ENCODE results near the gene ARHGEF28.

The ARHGEF28 gene

GRCh38 chr5:73777192-73777591 is 151.2 kb downstream of the ARHGEF28 start (continued):
- no peak for TF ChIP-seq ZNF70 (CRISPR knock-in tag; IDR thresholded peaks at IDR 0.05)

- TF ChIP-seq POU6F1 (CRISPR knock-in tag; IDR thresholded peaks at IDR 0.05; ENCODE audit: borderline replicate concordance, low read depth) (no peak), GLIS3 (CRISPR knock-in tag; IDR thresholded peaks at IDR 0.05) (no peak), OSR1 (CRISPR knock-in tag; IDR thresholded peaks at IDR 0.05) (no peak), ZC3H10 (CRISPR knock-in tag; IDR thresholded peaks at IDR 0.05) (no peak), ZNF70 (CRISPR knock-in tag; IDR thresholded peaks at IDR 0.05) (no peak), ZNF565 (CRISPR knock-in tag; conservative IDR thresholded peaks at IDR 0.05; ENCODE audit: low read depth) (no peak), ISL1 (CRISPR knock-in tag; IDR thresholded peaks at IDR 0.05) (no peak), RARB (CRISPR knock-in tag; IDR thresholded peaks at IDR 0.05) (no peak), PPARA (CRISPR knock-in tag; IDR thresholded peaks at IDR 0.05; ENCODE audit: borderline replicate concordance) (no peak), TCF4 (CRISPR knock-in tag; IDR thresholded peaks at IDR 0.05; ENCODE audit: borderline replicate concordance) (no peak), TSHZ2 (CRISPR knock-in tag; IDR thresholded peaks at IDR 0.05) (no peak), ZFP3 (CRISPR knock-in tag; IDR thresholded peaks at IDR 0.05) (no peak), TOX (CRISPR knock-in tag; IDR thresholded peaks at IDR 0.05; ENCODE audit: borderline replicate concordance) (no peak)
Observed at GRCh38 chr5:73780302-73781080, 154.5 kb downstream of the ARHGEF28 start.

GRCh38 chr5:73781107-73781768 is 155.2 kb downstream of the ARHGEF28 start:
- no peak for ATAC-seq
- TF ChIP-seq ZNF70 (CRISPR knock-in tag; IDR thresholded peaks at IDR 0.05): no peak
- TF ChIP-seq ESRRG (CRISPR knock-in tag; IDR thresholded peaks at IDR 0.05): no peak
- no peak for TF ChIP-seq PPARA (CRISPR knock-in tag; IDR thresholded peaks at IDR 0.05; ENCODE audit: borderline replicate concordance)
- no peak for TF ChIP-seq ARNTL (CRISPR knock-in tag; IDR thresholded peaks at IDR 0.05; ENCODE audit: borderline replicate concordance, low read depth)
- no peak for TF ChIP-seq TCF4 (CRISPR knock-in tag; IDR thresholded peaks at IDR 0.05; ENCODE audit: borderline replicate concordance)
- TF ChIP-seq ZFP30 (CRISPR knock-in tag; IDR thresholded peaks at IDR 0.05): no peak
- TF ChIP-seq ZFP3 (CRISPR knock-in tag; IDR thresholded peaks at IDR 0.05): no peak
- TF ChIP-seq GLIS3 (CRISPR knock-in tag; IDR thresholded peaks at IDR 0.05): no peak
- no peak for TF ChIP-seq POU6F1 (CRISPR knock-in tag; IDR thresholded peaks at IDR 0.05; ENCODE audit: borderline replicate concordance, low read depth)
- TF ChIP-seq ZC3H10 (CRISPR knock-in tag; IDR thresholded peaks at IDR 0.05): no peak
- TF ChIP-seq CREB5 (CRISPR knock-in tag; IDR thresholded peaks at IDR 0.05; ENCODE audit: low read depth): no peak
- TF ChIP-seq CSRNP3 (CRISPR knock-in tag; IDR thresholded peaks at IDR 0.05): no peak
- no peak for TF ChIP-seq RARB (CRISPR knock-in tag; IDR thresholded peaks at IDR 0.05)
- no peak for TF ChIP-seq CSDC2 (CRISPR knock-in tag; IDR thresholded peaks at IDR 0.05)
- no peak for TF ChIP-seq TOX (CRISPR knock-in tag; IDR thresholded peaks at IDR 0.05; ENCODE audit: borderline replicate concordance)
- no peak for TF ChIP-seq BACH2 (CRISPR knock-in tag; IDR thresholded peaks at IDR 0.05; ENCODE audit: borderline replicate concordance)

More at GRCh38 chr5:73780302-73781080, 154.5 kb downstream of the ARHGEF28 start:
- ATAC-seq: no peak
